GM18951 (cell line): ENCODE results near the gene ADAM19.

Experiments
- POLR2A ChIP-seq: IDR thresholded peaks from 4 replicates; pipeline ENCODE4 v1.6.1; 2011; ENCODE audit warnings: mild to moderate bottlenecking; ENCODE audit not compliant: insufficient read length, insufficient read depth; ENCODE audit errors: extremely low read depth
- in situ Hi-C: fragments of 300-500 bp; cut with MboI; formaldehyde crosslinking; loops from one replicate; pipeline ENCODE4 v1.12.0; 2022; ENCODE audit warnings: low sequenced_read_pairs, mixed read lengths, inconsistent platforms; ENCODE audit not compliant: unreplicated experiment

Gene ADAM19

GRCh38 chr5:157539503-157540022 lies 36.0 kb downstream of the ADAM19 start:
- in situ Hi-C loops, result no loop called here
- TF ChIP-seq POLR2A, result no peak

GRCh38 chr5:157538311-157538710 lies 37.3 kb downstream of the ADAM19 start:
- in situ Hi-C loops, result no loop called here
- TF ChIP-seq POLR2A, result no peak

- in situ Hi-C loops, result no loop called here
Measured at GRCh38 chr5:157535042-157535865, 40.3 kb downstream of the ADAM19 start.

GRCh38 chr5:157533011-157533481 lies 42.5 kb downstream of the ADAM19 start:
- in situ Hi-C loops, result no loop called here
- TF ChIP-seq POLR2A, result no peak

More at GRCh38 chr5:157535042-157535865, 40.3 kb downstream of the ADAM19 start:
- no peak for TF ChIP-seq POLR2A

GRCh38 chr5:157532022-157532421 lies 43.6 kb downstream of the ADAM19 start:
- in situ Hi-C loops, result no loop called here
- TF ChIP-seq POLR2A, result no peak

- no peak for TF ChIP-seq POLR2A
- in situ Hi-C loops, result no loop called here
Measured at GRCh38 chr5:157530226-157530972, 45.2 kb downstream of the ADAM19 start.

GRCh38 chr5:157529002-157529401 lies 46.6 kb downstream of the ADAM19 start:
- no peak for TF ChIP-seq POLR2A
- in situ Hi-C loops, result no loop called here

GRCh38 chr5:157528036-157528632 lies 47.4 kb downstream of the ADAM19 start:
- no peak for TF ChIP-seq POLR2A
- in situ Hi-C loops, result no loop called here

- no peak for TF ChIP-seq POLR2A
- in situ Hi-C loops, result no loop called here
Measured at GRCh38 chr5:157524887-157525286, 50.7 kb downstream of the ADAM19 start.

GRCh38 chr5:157523976-157524375 lies 51.6 kb downstream of the ADAM19 start:
- in situ Hi-C loops, result no loop called here
- TF ChIP-seq POLR2A, result no peak

- no peak for TF ChIP-seq POLR2A
- in situ Hi-C loops, result no loop called here
Measured at GRCh38 chr5:157521704-157522029, 53.9 kb downstream of the ADAM19 start.

GRCh38 chr5:157520911-157521703 lies 54.5 kb downstream of the ADAM19 start:
- in situ Hi-C loops, result no loop called here
- TF ChIP-seq POLR2A, result no peak
